GM12872 (cell line): ENCODE measurements around the gene GADD45GIP1.

Source experiments
- TF ChIP-seq, protein P1 (sequence below): IDR thresholded peaks from 3 replicates; pipeline ENCODE4 v1.5.1; 2011; ENCODE audit warnings: low read depth, mild to moderate bottlenecking, low read length, moderate library complexity; ENCODE audit not compliant: insufficient read depth

Gene GADD45GIP1

DNA sequence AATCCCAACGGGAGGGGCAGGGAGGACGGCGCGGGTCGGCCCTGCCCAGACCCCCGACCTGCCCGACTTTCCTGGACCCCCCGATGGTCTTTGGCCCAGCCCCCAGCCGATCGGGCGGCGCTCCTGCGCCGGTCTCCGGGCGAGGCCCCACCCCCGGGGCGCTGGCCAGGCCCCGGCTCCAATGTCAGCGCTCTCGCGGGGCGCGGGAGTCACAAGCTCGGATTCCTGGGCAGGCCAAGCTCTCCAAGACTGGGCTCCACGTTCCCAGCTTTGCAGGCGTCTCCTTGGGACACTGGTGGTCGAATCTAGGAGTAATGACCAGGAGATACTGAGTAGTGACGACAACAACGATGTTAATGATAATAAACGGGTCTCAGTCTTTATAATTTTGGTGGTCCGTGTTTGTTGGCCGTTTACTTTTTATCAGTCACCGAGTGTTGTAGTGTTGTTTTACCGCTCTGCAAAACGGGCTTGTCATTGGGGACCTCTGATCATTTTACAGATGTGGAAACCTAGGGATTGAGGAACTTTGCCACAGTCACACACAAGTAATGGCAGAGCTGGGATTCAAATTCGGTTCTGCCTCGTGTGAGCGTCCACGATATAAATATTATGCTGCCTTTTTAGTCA lies 10.8 kb downstream of the GADD45GIP1 start:
- TF ChIP-seq, protein P1, sequence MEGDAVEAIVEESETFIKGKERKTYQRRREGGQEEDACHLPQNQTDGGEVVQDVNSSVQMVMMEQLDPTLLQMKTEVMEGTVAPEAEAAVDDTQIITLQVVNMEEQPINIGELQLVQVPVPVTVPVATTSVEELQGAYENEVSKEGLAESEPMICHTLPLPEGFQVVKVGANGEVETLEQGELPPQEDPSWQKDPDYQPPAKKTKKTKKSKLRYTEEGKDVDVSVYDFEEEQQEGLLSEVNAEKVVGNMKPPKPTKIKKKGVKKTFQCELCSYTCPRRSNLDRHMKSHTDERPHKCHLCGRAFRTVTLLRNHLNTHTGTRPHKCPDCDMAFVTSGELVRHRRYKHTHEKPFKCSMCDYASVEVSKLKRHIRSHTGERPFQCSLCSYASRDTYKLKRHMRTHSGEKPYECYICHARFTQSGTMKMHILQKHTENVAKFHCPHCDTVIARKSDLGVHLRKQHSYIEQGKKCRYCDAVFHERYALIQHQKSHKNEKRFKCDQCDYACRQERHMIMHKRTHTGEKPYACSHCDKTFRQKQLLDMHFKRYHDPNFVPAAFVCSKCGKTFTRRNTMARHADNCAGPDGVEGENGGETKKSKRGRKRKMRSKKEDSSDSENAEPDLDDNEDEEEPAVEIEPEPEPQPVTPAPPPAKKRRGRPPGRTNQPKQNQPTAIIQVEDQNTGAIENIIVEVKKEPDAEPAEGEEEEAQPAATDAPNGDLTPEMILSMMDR, result no peak

DNA sequence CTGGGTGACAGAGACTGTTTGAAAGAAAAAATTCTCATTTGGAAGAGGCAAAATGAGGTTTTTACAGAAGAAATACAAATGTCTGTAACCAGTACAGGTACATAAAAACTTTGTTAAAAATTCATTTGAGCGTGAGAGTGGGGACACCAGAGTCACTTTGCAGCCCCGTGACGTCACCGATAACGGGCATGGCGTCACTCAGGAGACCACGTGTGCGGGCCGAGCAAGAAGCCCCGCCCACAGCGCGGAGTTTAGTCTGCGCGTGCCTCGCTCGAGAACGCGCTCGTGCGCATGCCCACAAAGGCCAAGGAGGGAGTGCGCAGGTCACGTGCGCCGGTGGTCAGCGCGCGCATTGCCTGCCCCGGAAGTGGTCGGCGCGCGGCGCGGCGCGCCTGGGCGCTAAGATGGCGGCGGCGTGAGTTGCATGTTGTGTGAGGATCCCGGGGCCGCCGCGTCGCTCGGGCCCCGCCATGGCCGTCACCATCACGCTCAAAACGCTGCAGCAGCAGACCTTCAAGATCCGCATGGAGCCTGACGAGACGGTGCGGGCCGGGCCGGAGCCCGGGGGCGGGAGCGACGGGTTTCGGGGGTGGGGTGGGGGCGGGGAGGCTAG lies 11.4 kb downstream of the GADD45GIP1 start, which contains the start of gene RAD23A:
RAD23A (plus strand) TSS at position 384 of the 613 bp plus-strand sequence; CDS start at position 471, 87 bp downstream.
- TF ChIP-seq, protein P1, result no peak

DNA sequence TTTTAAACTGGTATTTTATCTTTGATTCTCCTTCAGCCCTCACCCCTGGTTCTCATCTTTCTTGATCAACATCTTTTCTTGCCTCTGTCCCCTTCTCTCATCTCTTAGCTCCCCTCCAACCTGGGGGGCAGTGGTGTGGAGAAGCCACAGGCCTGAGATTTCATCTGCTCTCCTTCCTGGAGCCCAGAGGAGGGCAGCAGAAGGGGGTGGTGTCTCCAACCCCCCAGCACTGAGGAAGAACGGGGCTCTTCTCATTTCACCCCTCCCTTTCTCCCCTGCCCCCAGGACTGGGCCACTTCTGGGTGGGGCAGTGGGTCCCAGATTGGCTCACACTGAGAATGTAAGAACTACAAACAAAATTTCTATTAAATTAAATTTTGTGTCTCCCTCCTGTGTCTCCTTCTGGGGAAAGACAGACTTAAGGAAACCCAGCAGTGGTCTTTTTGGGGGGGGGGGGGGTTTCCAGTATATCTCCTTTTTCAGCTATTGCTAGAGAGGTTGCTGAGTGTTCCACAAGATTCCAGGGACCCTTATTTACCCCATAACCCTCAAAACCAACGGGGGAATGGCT lies 12.8 kb downstream of the GADD45GIP1 start:
- TF ChIP-seq, protein P1, result no peak

DNA sequence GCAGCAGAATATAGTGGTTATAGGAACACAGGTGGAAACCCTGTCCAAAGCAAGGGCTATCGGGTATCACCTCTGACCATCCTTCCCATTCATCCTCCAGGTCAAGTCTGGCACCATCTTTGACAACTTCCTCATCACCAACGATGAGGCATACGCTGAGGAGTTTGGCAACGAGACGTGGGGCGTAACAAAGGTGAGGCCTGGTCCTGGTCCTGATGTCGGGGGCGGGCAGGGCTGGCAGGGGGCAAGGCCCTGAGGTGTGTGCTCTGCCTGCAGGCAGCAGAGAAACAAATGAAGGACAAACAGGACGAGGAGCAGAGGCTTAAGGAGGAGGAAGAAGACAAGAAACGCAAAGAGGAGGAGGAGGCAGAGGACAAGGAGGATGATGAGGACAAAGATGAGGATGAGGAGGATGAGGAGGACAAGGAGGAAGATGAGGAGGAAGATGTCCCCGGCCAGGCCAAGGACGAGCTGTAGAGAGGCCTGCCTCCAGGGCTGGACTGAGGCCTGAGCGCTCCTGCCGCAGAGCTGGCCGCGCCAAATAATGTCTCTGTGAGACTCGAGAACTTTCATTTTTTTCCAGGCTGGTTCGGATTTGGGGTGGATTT lies 13.5 kb downstream of the GADD45GIP1 start:
- TF ChIP-seq, protein P1, result no peak

DNA sequence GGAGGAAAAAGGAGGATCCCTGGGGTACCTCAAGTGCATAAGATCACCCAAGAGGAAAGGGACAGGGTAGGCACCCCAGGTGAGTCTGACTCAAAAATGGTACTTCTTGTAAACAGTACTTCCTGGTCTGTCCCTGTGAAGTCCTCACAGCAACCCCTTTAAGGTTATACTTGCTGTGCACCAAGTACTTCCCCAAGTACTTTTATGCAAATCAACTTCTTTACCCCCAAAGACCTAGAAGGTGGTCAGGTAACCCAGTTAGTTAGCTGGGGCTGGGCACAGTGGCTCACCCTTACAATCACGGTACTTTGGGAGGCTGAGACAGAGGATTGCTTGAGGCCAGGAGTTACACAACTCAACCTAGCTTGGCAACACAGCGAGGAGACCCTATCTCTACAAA lies 16.1 kb downstream of the GADD45GIP1 start:
- TF ChIP-seq, protein P1, result no peak

DNA sequence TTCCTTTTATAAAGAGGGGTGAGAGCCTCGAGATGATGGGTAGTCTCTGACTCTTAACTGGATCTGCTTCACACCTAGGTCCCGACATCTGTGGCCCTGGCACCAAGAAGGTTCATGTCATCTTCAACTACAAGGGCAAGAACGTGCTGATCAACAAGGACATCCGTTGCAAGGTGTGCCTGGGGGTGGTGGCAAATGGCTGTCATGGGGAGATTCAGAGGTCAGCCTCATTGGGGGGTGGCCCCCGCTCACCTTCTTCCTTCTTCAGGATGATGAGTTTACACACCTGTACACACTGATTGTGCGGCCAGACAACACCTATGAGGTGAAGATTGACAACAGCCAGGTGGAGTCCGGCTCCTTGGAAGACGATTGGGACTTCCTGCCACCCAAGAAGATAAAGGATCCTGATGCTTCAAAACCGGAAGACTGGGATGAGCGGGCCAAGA lies 17.0 kb downstream of the GADD45GIP1 start:
- TF ChIP-seq, protein P1, result no peak
